H9 (cell line): Measurements from ENCODE around the gene BRD7. TPM values are rescaled to one million over a fixed set of nuclear protein-coding genes. Genes with fewer than 3 reads are reported as not detected.

ENCODE experiments used
- DNase-seq: peaks from one replicate; pipeline ENCODE4 v3.0.0-alpha.2; 2017
- H2AFZ ChIP-seq: one replicate; pipeline ENCODE4 v1.6.1; 2013; ENCODE audit warnings: mild to moderate bottlenecking, low read length, control low read depth, moderate library complexity
- H2AK5ac ChIP-seq: 2 replicates; pipeline ENCODE4 v1.6.1; 2013; ENCODE audit warnings: low read length, control low read depth, mixed read lengths; ENCODE audit not compliant: insufficient read length
- H2BK120ac ChIP-seq: one replicate; pipeline ENCODE4 v1.6.1; 2013; ENCODE audit warnings: low read depth, mild to moderate bottlenecking, low read length, control low read depth, inconsistent platforms; ENCODE audit not compliant: poor library complexity, severe bottlenecking
- H2BK12ac ChIP-seq: 2 replicates; pipeline ENCODE4 v1.6.1; 2013; ENCODE audit warnings: low read length, control low read depth, mixed read lengths, low read depth; ENCODE audit not compliant: insufficient read length
- H2BK15ac ChIP-seq: 2 replicates; pipeline ENCODE4 v1.6.1; 2013; ENCODE audit warnings: low read depth, low read length, control low read depth
- H2BK20ac ChIP-seq: one replicate; pipeline ENCODE4 v1.6.1; 2013; ENCODE audit warnings: low read depth, mild to moderate bottlenecking, low read length, control low read depth, inconsistent platforms; ENCODE audit not compliant: poor library complexity, severe bottlenecking
- H2BK5ac ChIP-seq: 2 replicates; pipeline ENCODE4 v1.6.1; 2013; ENCODE audit warnings: low read length, control low read depth, mixed read lengths; ENCODE audit not compliant: insufficient read length
- H3K14ac ChIP-seq: 2 replicates; pipeline ENCODE4 v1.6.1; 2013; ENCODE audit warnings: low read length, control low read depth; ENCODE audit not compliant: insufficient read depth
- H3K18ac ChIP-seq: 2 replicates; pipeline ENCODE4 v1.6.1; 2013; ENCODE audit warnings: low read depth, mild to moderate bottlenecking, mixed read lengths, low read length, control low read depth; ENCODE audit not compliant: insufficient read length
- H3K23ac ChIP-seq: 2 replicates; pipeline ENCODE4 v1.6.1; 2013; ENCODE audit warnings: low read length, control low read depth, mixed read lengths, low read depth; ENCODE audit not compliant: insufficient read length
- H3K23me2 ChIP-seq: 2 replicates; pipeline ENCODE4 v1.6.1; 2013; ENCODE audit warnings: low read depth, mild to moderate bottlenecking, mixed read lengths, low read length, control low read depth; ENCODE audit not compliant: insufficient read length, poor library complexity, severe bottlenecking
- H3K27ac ChIP-seq: 2 replicates; pipeline ENCODE4 v1.5.1; 2013; ENCODE audit warnings: low read length, control low read depth, mixed read lengths, low read depth; ENCODE audit not compliant: insufficient read length
- H3K27me3 ChIP-seq: 2 replicates; pipeline ENCODE4 v1.6.1; 2013; ENCODE audit warnings: low read length, control low read depth, inconsistent platforms; ENCODE audit not compliant: insufficient read depth
- H3K4ac ChIP-seq: 2 replicates; pipeline ENCODE4 v1.6.1; 2013; ENCODE audit warnings: low read depth, mild to moderate bottlenecking, control low read depth, inconsistent platforms, low read length, moderate library complexity
- H3K4me1 ChIP-seq: 2 replicates; pipeline ENCODE4 v1.6.1; 2013; ENCODE audit warnings: low read length, control low read depth, inconsistent platforms; ENCODE audit not compliant: insufficient read depth
- H3K4me2 ChIP-seq: 2 replicates; pipeline ENCODE4 v1.6.1; 2013; ENCODE audit warnings: low read length, control low read depth, mixed read lengths; ENCODE audit not compliant: insufficient read length, insufficient read depth
- H3K56ac ChIP-seq: 2 replicates; pipeline ENCODE4 v1.6.1; 2013; ENCODE audit warnings: low read depth, mild to moderate bottlenecking, mixed read lengths, low read length, control low read depth; ENCODE audit not compliant: insufficient read length
- H3K79me1 ChIP-seq: 2 replicates; pipeline ENCODE4 v1.6.1; 2013; ENCODE audit warnings: low read depth, mild to moderate bottlenecking, moderate library complexity, low read length, control low read depth, inconsistent platforms; ENCODE audit not compliant: insufficient read depth, poor library complexity, severe bottlenecking
- H3K79me2 ChIP-seq: 2 replicates; pipeline ENCODE4 v1.6.1; 2013; ENCODE audit warnings: low read length, control low read depth, inconsistent platforms; ENCODE audit not compliant: insufficient read depth
- H3K9ac ChIP-seq: 2 replicates; pipeline ENCODE4 v1.6.1; 2013; ENCODE audit warnings: low read length, control low read depth, mixed read lengths; ENCODE audit not compliant: insufficient read length; ENCODE audit errors: extremely low read depth
- H3K9me3 ChIP-seq: one replicate; pipeline ENCODE4 v1.6.1; 2013; ENCODE audit warnings: low read depth, low read length, inconsistent platforms; ENCODE audit not compliant: control insufficient read depth
- H3T11ph ChIP-seq: one replicate; pipeline ENCODE4 v1.6.1; 2013; ENCODE audit warnings: mild to moderate bottlenecking, low read length, control low read depth, inconsistent platforms
- H4K20me1 ChIP-seq: one replicate; pipeline ENCODE4 v1.6.1; 2013; ENCODE audit not compliant: control insufficient read depth, insufficient read length, insufficient read depth
- H4K5ac ChIP-seq: 2 replicates; pipeline ENCODE4 v1.6.1; 2013; ENCODE audit warnings: low read depth, mild to moderate bottlenecking, mixed read lengths, low read length, control low read depth; ENCODE audit not compliant: insufficient read length
- H4K8ac ChIP-seq: replicated peaks from 2 replicates; pipeline ENCODE4 v1.6.1; 2013; ENCODE audit warnings: low read length, control low read depth, mixed read lengths, low read depth; ENCODE audit not compliant: insufficient read length
- H4K91ac ChIP-seq: 2 replicates; pipeline ENCODE4 v1.6.1; 2013; ENCODE audit warnings: low read depth, mild to moderate bottlenecking, moderate library complexity, mixed read lengths, low read length, control low read depth; ENCODE audit not compliant: insufficient read length
- H3K27ac Mint-ChIP-seq, 3 experiments: 2 replicates in 2 of 3; 3 replicates in 1 of 3; pipeline ENCODE4 v1.8.0; 2020 to 2021; ENCODE audit warnings: mixed read lengths in 3 of 3, mild to moderate bottlenecking in 1 of 3, moderate library complexity in 1 of 3
- H3K27me3 Mint-ChIP-seq: 2 replicates; pipeline ENCODE4 v1.8.0; 2021; ENCODE audit warnings: low read depth, mild to moderate bottlenecking, moderate library complexity, mixed read lengths
- H3K36me3 Mint-ChIP-seq, 3 experiments: 2 replicates in 2 of 3; 3 replicates in 1 of 3; pipeline ENCODE4 v1.8.0; 2020 to 2021; ENCODE audit warnings: low read depth in 3 of 3, mixed read lengths in 3 of 3; ENCODE audit not compliant: insufficient read depth in 1 of 3
- H3K4me1 Mint-ChIP-seq, 2 experiments: 2 replicates each; pipeline ENCODE4 v1.8.0; 2020; ENCODE audit warnings: mixed read lengths in 2 of 2
- H3K4me3 Mint-ChIP-seq, 2 experiments: 2 replicates in 1 of 2; 3 replicates in 1 of 2; pipeline ENCODE4 v1.8.0; 2020 to 2021; ENCODE audit warnings: mild to moderate bottlenecking in 2 of 2, mixed read lengths in 2 of 2, moderate library complexity in 1 of 2
- H3K9me3 Mint-ChIP-seq, 2 experiments: 2 replicates in 1 of 2; 3 replicates in 1 of 2; pipeline ENCODE4 v1.8.0; 2020; ENCODE audit warnings: mild to moderate bottlenecking in 2 of 2, mixed read lengths in 2 of 2, moderate library complexity in 1 of 2
- WGBS: extraction: QIAGEN DNeasy Blood & Tissue Kit; methylation state at CpG from one replicate; pipeline ENCODE4 v1.1.7; 2013; ENCODE audit warnings: missing lambda C conversion rate, low lambda C conversion rate, mixed read lengths; ENCODE audit not compliant: insufficient read length; ENCODE audit errors: extremely low coverage; 5-methylcytosine and 5-hydroxymethylcytosine counted together
- total RNA-seq: library from RNA; stranded (reverse); gene quantifications from 2 replicates; pipeline ENCODE4 v1.2.1, GENCODE V29; 2021
- TF ChIP-seq, protein P1 (sequence below): fragments of 200-600 bp; sonication (generic); conservative IDR thresholded peaks from 3 replicates; pipeline ENCODE4 v1.8.0; 2021; ENCODE audit warnings: antibody characterized with exemption, mild to moderate bottlenecking

The BRD7 gene
- total RNA-seq, 1 experiment from 2014 or later: 112 TPM

GRCh38 chr16:50299508-50300105 is 69.2 kb downstream of the BRD7 start:
- H4K8ac ChIP-seq: no peak overlapping the region
- no peaks in the 10 kb centered on the region for H3K23me2 ChIP-seq
- Mint-ChIP-seq H3K9me3 (no peaks in the 10 kb centered on the region), H3K27ac (no peak overlapping the region), H3K36me3 (no peaks in the 10 kb centered on the region), H3K27me3 (no peaks in the 10 kb centered on the region), H3K4me3 (no peak overlapping the region), H3K4me1 (peaks cover 2 to 6% of the 10 kb centered on the region in 2 experiments; a peak in 3 of 4 replicates)
- no peaks in the 10 kb centered on the region for H3K9me3 ChIP-seq
- no peaks in the 10 kb centered on the region for H3K79me2 ChIP-seq
- H2BK12ac ChIP-seq: no peak overlapping the region
- H3K56ac ChIP-seq: no peak overlapping the region
- H3K23ac ChIP-seq: no peak overlapping the region
- no peak overlapping the region for H2BK15ac ChIP-seq
- no peak overlapping the region for H3K27ac ChIP-seq
- no peak overlapping the region for H2AK5ac ChIP-seq
- H2AFZ ChIP-seq: no peak overlapping the region
- no peaks in the 10 kb centered on the region for H4K20me1 ChIP-seq
- no peak overlapping the region for H4K5ac ChIP-seq
- no peak overlapping the region for H3K4ac ChIP-seq
- H4K91ac ChIP-seq: no peak overlapping the region
- H3K18ac ChIP-seq: no peak overlapping the region
- no CpG with 5 or more reads among the region's 12 CpGs for WGBS
- H3K14ac ChIP-seq: no peak overlapping the region
- no peak overlapping the region for H3T11ph ChIP-seq
- H3K79me1 ChIP-seq: no peaks in the 10 kb centered on the region
- H2BK20ac ChIP-seq: no peak overlapping the region
- H3K27me3 ChIP-seq: no peaks in the 10 kb centered on the region
- DNase-seq: no peak
- H3K9ac ChIP-seq: no peak overlapping the region
- H3K4me2 ChIP-seq: no peak overlapping the region
- no peaks in the 10 kb centered on the region for H3K4me1 ChIP-seq
- no peak overlapping the region for H2BK120ac ChIP-seq
- TF ChIP-seq, protein P1, sequence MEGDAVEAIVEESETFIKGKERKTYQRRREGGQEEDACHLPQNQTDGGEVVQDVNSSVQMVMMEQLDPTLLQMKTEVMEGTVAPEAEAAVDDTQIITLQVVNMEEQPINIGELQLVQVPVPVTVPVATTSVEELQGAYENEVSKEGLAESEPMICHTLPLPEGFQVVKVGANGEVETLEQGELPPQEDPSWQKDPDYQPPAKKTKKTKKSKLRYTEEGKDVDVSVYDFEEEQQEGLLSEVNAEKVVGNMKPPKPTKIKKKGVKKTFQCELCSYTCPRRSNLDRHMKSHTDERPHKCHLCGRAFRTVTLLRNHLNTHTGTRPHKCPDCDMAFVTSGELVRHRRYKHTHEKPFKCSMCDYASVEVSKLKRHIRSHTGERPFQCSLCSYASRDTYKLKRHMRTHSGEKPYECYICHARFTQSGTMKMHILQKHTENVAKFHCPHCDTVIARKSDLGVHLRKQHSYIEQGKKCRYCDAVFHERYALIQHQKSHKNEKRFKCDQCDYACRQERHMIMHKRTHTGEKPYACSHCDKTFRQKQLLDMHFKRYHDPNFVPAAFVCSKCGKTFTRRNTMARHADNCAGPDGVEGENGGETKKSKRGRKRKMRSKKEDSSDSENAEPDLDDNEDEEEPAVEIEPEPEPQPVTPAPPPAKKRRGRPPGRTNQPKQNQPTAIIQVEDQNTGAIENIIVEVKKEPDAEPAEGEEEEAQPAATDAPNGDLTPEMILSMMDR: no peak
- no peak overlapping the region for H2BK5ac ChIP-seq
